NCI-H748 (cell line): ENCODE data around the gene QPRT.
"Not testable (repeated sequence)": the region's sequence is repeated elsewhere in the genome, so short reads cannot be mapped to it uniquely, and the experiment has no call there.

Experiments used
- DNase-seq: peaks from one replicate; lab custom pipeline; 2025; ENCODE audit not compliant: unreplicated experiment; lab: John Stamatoyannopoulos, UW

Gene QPRT

GRCh38 chr16:29744541-29745101 lies 65.6 kb downstream of the QPRT start:
- DNase-seq: no peak

DNA sequence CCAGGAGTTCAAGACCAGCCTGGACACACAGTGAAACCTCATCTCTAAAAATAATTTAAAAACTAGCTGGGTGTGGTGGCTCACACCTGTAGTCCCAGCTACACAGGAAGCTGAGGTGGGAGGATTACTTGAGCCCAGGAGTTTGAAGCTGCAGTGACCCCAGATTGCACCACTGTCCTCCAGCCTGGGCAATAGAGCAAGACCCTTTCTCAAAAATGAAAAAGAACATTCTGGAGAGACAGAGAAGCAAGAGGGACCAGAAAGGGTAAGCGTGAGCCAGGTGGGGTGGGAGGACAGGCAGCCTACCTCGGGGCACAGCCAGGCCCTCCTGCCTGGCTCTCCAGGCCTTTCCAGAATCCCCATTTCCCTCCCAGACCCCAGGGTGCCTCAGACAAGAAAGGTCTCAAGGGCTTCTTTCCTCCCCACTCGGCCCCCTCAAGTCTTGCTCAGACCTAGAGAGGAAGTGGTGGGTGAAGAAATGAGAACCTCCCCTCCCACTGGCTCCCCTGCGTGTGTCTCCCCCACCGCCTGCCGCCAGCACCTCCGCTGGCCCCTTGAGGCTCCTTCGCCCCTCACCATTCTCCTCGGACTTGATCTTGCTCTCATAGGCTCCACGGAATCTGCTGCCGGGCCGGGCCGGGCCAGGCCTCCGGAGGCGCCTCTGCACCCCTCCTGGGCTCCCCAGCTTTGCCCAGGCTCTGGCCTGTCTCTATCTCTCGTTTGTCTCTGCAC lies 66.3 kb downstream of the QPRT start:
- no peak for DNase-seq

DNA sequence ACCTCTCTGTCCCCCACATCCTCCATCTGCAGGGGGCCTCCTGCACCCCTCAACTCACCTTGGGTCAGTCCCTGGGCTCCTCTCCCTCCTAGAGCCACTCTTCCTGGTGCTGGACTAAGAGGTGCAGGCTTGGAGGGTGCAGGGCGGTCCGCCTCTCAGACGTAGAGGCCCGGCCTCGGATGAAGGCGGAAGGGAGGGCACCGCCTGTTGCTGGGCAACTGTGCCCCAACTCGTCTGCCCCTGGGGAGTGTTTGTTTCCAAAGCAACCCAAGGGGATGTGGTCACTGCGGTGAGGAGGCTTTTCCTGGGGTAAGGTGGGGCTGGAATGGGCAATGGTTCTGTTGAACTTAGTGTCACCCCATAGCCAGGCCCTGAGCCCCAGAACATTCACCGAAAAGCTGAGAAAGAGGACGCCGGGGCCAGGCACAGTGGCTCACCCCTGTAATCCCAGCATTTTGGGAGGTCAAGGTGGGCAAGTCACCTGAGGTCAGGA lies 66.9 kb downstream of the QPRT start, which contains the start of gene C16orf54:
Gene C16orf54, minus strand, starts transcription at position 138 of the 493 bp plus-strand sequence. CDS start 1,039 bp downstream, outside the sequence.
- DNase-seq: no peak

GRCh38 chr16:29746518-29746917 lies 67.5 kb downstream of the QPRT start:
- not testable (repeated sequence) for DNase-seq
